ENCODE measurements around the gene PKD2.
A peak's percentile ranks its signal among the peaks of the same experiment; 100 is the strongest.
"Not testable (repeated sequence)": the region's sequence is repeated elsewhere in the genome, so short reads cannot be mapped to it uniquely, and the experiment has no call there.

The PKD2 gene

DNA sequence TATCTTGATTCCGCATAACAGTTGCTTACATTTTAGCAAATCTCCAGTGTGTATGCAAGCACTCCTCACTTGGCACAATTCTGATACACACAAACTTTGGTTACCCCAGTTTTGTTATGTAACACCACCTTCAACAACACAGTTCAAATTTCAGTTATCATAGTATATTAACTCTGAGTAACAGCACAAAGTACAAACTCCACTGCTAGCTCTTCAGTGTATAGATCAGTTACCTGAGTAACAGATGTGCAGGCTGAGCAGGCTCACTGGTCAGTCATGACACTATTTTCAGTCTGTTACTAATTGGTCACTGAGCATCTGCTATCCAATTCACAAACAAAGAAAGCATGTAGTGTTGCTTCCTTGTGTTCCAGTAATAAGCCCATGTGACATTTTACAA is 55.4 kb downstream of the PKD2 start:
- DNase-seq: no peak

DNA sequence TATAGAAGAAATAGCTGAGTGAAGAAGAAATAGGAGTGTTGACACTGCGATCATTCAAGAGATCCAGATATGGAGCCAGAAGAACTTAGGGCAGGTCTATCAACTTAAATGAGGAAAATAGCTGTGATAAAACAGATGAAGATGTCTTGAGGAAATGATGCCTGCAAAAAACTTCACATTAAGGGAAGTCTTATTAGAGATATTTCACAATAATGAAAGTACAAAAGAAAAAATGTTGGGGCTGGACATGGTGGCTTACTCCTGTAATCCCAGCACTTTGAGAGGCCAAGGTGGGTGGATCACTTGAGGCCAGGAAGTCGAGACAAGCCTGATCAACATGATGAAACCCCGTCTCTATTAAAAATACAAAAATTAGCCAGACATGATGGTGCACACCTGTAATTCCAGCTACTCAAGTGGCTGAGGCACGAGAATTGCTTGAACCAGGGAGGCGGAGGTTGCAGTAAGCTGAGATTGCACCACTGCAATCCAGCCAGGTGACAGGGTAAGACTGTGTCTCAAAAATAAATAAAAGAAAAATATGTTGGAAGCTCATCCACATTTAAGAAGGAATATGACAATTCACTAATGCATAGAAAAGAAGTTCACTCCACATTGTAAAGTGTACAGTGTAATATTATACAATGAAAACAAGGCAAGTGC is 56.3 kb downstream of the PKD2 start:
- no peak for DNase-seq

DNA sequence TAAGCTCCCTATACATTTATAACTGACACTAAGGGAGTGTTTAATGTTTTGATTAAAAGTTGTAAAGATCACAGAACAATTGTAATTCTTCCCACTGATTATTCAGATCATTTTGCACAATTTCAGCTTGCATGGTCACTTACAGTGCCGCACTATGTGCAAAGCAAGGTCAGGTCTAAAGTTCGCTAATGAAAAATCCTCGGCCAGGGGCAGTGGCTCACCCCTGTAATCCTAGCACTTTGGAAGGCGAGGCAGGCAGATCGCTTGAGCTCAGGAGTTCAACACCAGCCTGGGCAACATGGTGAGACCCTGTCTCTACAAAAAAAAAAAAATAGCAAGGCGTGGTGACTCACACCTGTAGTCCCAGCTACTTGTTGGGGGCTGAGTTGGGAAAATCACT is 57.0 kb downstream of the PKD2 start:
- DNase-seq: no peak

DNA sequence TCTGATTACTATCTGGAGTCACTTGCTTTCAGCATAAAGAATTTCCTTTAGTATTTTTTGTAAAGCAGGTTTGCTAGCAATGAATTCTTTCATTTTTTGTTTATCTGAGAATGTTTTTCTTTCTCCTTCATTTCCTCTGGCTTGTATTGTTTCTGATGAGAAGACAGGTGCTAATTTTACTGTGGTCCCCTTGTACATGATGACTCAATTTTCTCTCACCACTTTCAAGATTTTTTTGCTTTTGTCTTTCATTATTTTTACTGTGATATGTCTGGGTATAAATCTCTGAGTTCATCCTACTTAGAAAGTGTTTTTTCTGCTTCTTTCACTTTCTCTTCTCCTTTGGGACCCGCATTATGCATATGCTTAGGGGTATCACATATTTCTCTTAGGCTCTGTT is 62.6 kb downstream of the PKD2 start:
- no peak for DNase-seq

DNA sequence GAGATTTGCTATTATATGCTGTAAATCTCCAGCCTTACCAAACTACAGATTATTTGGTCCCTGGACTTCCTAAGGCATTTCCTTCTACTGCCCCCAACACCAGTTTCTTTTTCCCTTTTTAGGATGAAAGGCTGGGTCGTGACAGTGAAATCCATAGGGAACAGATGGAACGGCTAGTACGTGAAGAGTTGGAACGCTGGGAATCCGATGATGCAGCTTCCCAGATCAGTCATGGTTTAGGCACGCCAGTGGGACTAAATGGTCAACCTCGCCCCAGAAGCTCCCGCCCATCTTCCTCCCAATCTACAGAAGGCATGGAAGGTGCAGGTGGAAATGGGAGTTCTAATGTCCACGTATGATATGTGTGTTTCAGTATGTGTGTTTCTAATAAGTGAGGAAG is 67.9 kb downstream of the PKD2 start:
- DNase-seq: no peak

DNA sequence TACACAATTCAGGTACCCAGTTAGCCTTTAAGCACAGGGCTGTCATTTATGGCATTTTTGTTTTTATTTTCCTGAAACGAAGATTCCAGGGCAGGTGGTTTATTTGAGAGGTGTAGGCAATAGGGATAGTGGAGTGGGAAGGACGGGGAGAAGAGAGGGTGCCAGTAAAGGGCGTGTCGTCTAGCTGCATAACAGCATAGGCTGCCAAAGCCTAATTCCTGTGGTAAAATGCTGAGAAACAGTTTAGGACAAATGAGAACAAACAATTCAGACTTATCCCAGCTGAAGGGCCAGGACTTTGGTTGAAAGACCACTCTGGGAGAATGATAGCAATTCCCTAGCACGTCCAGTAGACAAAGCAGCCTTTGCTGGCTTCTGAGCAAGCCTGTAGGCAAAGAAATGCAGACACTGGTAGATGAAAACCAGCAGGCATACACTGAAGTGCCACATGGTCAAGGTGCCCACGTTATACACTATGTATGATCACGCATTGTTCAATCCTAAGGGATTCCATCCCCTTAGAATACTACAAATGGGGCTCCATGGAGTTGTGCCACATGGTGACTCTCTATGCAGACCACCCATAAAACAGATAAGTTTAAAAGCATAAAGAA is 70.6 kb downstream of the PKD2 start:
- DNase-seq: no peak

DNA sequence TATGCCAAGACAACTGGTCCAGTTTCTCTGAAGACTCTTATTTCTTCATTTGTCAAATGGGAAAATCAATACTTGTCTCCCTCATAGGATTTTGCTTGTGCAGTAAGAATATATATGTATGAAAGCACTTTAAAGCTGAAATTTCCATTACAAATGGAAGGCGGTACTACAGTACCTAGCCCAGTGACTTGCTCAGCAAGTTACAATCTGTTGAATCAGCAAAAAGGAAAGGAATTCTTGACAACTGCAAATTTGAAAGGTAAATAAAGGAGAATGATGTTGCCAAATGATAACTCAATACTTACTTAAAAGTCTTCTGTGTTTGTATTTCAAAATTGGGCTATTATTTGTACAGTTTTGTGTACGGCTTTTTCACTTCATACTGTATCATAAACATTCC is 71.1 kb downstream of the PKD2 start:
- no peak for DNase-seq

DNA sequence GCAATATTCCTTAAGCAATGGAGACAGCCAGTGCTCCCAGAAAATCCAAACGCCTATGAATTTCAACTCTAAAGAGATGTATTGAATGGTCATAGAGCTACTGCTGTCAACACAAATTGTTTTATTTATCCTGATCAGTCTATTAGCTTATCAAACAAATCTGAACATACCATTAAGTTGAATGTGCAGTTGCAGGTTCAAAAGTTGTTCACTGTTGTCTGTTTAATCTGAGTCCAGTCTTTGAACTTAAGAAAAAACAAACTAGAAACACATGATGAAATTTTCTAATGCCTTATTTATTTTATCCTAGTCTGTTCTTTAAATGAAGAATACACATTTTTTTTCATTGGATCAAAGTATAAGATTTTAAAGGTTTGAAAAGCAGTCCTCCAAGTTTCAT is 73.2 kb downstream of the PKD2 start:
- no peak for DNase-seq

DNA sequence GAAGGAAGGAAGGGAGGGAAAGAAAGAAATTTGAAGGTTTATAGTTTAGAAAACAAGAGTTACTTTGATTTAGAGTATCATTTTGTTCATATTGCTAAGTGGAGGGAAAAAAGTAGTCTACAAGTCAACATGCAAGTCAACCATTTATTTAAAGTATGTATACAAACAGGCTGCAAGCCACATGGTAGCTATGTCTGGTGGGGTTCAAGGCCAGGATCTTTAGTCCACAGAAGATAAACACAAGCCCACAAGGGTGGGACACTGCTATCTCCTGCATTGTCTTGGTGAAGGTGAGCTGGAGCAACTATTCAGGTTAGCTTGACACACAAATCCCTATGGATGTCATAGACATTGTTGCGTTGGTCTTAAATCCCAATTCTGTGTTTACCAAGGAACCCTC is 79.6 kb downstream of the PKD2 start:
- DNase-seq: no peak

DNA sequence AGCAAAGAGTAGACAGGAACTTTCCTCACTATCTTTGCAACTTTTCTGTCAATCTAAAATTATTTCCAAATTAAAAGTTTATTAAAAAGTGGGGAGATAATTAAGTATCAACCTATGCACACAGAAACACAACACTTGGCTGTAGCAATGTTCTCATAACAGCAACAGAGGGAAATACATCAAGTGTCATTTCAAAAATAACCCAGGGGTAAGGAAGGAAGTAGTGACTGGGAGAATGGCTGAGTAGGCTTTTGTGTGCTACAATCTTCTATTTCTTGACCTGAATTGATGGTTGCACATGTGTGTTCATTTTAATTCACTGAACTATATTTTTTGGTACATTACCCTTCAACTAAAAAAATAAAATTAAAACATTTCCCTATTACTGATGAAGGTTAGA is 83.5 kb downstream of the PKD2 start:
- DNase-seq: peak in 1 of 58 donors; percentile 2

DNA sequence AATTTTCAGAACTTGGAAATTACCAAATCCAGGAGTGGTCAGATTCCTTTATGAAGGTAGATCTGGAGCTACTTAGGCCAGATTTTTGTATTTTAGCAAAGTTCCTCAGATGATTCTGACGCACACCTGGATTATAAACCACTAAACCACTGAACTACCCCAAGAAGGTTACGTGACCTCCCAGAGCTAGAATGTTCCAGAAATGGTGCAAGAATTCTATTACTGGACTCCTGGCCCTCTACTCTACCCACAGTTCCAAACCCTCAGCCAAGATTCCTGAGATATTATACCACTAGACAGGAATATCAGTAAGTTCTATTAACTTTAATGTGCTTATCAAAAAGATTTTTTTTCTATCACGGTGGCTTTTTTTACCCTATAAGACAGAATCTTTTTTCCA is 83.9 kb downstream of the PKD2 start:
- DNase-seq: no peak

DNA sequence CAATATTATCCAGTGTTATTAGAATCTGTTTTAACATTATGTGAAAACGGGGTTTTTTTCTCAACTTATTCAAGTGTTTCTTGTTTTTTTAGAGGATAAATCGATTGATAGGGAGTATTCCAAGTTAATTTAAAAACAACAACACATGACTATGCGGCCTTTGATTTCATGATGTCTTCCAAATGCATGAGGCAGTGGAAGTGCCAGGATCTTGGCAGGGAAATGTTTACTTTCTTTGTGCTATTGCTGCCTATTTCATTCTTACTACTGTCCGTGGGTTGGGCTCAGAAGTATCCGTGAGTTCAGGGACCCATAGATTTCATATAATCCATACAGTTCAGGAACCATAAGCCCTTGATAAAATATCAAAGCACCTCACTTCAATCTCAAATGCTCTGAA is 86.4 kb downstream of the PKD2 start:
- no peak for DNase-seq

DNA sequence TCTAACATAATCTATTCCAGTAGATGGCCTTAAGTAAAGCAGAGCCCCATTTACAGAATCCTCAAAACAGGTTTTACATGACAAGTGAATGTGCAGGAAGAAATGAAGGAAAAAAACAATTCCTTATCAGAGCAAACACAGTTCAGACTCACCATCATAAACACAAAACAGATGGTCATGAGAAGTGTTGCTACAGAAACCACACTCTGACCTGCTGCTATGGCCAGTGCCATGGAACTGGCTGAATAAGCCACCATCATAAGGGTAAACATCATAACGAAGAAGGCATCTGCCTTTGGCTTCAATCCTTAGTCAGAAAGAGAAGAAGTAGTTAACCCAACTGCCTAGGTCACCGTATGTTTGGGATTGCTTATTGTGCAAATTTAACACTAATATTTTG is 89.9 kb downstream of the PKD2 start:
- DNase-seq: no peak

DNA sequence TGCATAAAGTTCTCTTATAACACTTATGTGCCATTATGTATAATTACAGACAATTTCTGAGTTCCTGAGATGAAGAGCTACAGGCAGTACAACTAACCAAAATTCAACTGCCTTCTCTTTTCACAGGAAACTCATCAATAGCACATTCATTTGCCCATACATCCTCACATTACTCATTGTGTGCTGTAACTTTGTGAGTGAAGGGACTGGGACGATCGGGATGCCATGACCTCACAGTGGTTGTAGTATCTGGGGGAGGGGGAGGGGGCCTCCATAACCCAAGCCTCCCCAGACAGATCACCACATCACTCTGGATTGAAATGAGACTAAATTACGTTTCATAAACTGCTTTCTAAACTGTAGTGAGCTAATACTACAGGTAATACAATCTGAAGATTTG is 90.3 kb downstream of the PKD2 start:
- DNase-seq: no peak

DNA sequence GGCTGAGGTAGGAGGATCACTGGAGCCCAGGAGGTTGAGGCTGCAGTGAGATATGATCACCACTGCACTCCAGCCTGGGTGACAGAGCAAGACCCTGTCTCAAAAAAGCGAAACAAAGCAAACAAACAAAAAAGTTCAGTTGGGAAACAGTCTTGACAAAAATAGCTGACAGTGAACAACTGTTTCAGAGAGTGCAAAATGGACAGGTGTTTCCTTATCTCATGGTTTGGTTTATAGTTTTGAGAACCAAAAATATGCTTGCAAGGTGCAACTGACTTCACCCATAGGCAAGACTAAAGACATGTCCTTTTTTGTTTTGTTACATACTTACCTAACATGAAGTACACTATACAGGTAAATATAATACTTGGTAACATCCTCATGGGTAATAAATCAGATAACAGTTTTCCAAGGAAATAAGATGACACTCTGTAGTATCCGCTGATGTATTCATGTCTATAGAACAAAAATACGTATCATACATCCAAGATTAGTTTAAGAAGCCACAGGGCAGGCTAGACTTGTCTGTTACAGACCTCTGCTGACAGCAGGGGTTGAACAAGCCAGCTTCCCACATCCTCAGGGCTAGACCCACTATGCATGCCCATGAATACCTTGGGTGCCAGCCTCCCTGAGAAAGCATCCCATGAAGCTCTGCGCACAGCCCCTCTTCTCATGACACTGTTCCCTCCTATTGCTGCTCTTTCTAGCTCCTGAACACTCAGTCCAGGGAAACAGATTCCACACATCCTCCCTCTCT is 91.7 kb downstream of the PKD2 start:
- no peak for DNase-seq

DNA sequence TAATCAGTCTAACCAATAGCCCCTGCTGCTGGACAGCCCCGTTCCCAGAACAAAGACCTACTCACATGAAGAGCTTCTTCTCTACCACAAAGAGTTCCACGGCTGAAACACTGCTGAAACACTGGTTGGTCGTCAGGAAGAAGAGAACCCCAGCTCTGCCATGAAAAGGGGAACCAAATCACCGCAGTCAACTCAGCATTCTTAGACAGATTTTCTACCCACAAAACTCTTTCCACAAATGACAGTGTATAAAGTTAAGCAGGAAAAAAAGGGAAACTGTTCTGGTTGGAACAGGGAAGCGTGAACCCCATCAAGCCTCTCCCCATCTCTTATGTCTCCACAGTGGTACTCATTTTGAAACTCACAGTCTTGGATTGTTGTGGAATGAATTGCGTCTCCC is 93.7 kb downstream of the PKD2 start:
- DNase-seq: peak in 14 of 58 donors; percentile 1 to 70 (median 4)

DNA sequence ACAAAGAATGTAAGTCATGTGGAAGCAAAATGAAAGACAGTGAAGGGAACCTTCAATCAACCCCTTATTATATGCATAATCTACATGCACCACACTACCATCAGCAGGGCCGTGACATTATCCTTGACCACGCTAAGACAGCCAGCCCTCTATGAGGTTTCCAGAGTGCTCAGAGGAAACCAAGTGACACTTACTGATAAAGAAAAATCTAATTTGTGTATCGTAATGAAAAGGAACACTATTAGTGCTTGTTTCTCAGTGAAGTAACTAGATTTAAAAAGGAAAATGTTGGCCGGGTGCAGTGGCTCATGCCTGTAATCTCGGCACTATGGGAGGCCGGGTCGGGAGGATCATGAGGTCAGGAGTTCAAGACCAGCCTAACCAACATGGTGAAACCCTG is 94.6 kb downstream of the PKD2 start:
- no peak for DNase-seq

DNA sequence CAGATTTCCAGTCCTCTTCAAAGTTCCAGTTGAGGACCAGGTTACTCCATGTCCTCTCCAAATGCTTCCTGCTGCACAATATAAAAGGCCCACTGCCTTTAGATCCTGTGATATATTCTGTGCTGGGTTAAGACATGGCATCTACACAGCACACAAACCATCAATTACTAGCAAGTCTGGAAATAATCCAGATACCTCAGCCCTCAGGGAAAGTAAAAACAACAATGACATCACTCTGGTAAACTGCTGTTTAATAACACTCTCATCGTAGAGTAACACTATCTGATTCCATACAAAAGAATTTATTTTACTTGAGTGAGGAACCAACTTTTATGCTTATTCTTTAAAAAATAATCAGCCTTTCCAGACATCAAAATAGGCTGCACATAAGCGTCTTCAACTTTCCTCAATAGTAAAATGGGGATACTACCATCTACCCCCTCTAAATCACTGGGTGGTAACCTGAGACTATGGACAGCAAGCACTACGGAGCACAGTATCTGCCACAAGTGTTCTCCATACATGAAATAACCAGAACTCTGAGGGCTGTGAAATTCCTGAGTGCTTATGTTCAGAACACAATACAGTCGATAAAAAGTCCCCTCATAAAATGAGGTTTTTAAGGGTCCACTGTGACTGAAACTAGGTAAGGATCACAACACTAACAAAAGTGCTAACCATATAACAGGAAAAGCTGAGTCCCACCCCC is 97.6 kb downstream of the PKD2 start:
- no peak for DNase-seq

DNA sequence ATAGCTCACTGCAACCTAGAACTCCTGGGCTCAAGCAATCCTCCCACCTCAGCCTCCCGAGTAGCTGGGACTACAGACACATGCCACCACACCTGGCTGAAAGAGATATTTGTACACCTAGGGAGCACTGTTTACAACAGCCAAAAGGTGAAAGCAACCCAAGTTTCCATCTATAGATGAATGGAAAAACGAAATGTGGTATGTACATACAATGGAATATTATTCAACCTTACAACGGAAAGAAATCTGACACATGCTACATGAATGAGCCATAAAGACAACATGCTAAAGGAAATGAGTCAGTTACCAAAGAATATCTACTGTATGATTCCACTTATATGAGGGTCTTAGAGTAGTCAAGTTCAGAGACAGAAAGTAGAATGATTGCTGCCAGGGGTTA is 98.8 kb downstream of the PKD2 start:
- no peak for DNase-seq

DNA sequence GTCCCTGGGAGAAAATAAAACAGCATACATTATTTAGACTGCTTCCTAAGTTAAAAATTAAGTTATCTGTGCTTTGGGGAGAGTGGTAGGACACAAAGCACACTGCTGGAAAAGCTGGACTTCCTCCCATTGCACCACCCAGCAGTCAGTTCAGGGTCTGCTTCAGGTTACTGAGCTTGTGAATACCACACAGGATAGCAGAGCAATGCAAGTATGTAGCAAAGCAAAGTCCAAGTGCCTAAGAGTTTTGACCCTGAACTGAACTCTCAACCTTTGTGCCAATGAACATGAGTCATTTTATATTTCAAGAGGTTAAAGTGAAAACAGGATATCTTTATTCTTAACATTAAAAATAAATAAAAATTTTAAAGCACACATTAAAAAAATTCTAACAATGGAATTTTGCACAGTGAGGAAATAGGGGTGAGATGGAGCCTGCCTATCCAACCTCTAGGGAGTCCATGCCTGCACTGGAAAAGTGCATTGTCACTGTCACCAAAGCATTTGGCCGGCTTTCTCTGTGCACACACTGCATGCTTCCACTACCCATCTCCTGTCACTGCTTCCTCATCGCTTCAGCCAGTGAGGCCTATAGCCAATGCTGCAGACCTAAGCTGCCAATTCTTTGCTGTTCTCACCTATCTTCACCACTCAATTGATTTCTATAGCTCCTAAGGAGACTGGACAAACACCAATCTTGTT is 100.1 kb downstream of the PKD2 start:
- DNase-seq: no peak

DNA sequence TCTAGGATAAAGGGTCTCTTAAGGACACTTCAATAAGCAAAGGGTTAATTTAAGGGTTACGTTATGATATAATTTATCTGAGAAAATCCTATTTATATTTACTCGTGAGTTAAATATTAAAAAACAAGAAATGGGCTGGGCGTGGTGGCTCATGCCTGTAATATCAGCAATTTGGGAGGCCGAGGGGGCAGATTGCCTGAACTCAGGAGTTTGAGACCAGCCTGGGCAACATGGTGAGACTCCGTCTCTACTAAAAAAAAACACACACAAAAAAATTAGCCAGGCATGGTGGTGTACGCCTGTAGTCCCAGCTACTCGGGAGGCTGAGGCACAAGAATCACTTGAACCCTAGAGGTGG is 100.7 kb downstream of the PKD2 start:
- DNase-seq: not testable (repeated sequence)

DNA sequence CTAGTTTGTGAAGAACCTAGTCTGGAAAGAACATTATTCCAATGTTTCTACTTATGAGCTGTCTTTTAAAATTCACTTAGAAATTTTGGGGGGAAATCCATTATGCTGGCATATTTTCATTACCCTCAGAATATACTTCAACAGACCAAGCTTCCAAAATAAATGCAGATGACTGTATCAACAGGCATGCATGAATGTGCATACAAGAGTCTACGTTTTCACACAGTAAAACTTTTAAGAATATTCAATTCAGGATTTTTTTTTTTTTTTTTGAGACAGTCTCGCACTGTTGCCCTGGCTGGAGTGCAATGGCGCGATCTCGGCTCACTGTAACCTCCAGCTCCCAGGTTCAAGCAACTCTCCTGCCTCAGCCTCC is 101.3 kb downstream of the PKD2 start:
- no peak for DNase-seq
